ENCODE results near the gene PITX1.

DNA sequence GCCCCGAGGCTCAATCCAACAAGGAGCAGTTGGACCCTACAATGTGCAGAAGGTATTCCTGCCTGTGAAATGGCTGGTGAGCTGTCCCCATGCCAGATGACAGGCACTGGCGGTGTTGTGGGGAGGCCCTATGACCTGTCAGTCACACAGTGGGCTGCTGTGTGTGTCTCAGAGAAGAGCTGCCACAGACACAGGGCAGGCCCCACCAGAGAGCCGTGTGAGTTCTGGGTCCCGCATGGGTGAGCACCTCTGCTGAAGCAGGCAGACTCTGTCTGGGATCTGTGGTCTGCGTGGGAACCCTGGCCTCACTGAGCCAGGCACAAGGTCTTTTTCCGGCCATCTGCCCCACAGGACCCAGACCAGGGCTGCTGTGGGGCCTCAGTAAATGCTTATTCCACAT is 37.3 kb upstream of the PITX1 start:
- TF ChIP-seq GATA2 (IDR thresholded peaks at IDR 0.05; ENCODE audit: low read depth, low read length) (no peak), GATA3 (IDR thresholded peaks at IDR 0.05; ENCODE audit: low read depth, low read length) (no peak)

Measured in SH-SY5Y (cell line).